GM23338 (cell line): ENCODE results near the gene LYRM7.

Experiments
- CREB1 ChIP-seq: fragments of 250-450 bp; sonication (Bioruptor Pico); IDR thresholded peaks from 2 replicates; pipeline ENCODE4 v1.5.0; 2020; ENCODE audit warnings: low read depth, mild to moderate bottlenecking, moderate library complexity
- EZH2 ChIP-seq: fragments of 200-600 bp; sonication (generic); IDR thresholded peaks from one replicate; pipeline ENCODE4 v1.8.0; 2017; ENCODE audit warnings: antibody characterized with exemption, mild to moderate bottlenecking, low read depth; ENCODE audit not compliant: unreplicated experiment
- EZH2phosphoT487 ChIP-seq: fragments of 200-600 bp; sonication (generic); IDR thresholded peaks from one replicate; pipeline ENCODE4 v1.8.1; 2018; ENCODE audit warnings: antibody characterized with exemption; ENCODE audit not compliant: unreplicated experiment
- JUNB ChIP-seq: IDR thresholded peaks from one replicate; pipeline ENCODE4 v1.6.1; 2016; ENCODE audit warnings: antibody characterized with exemption; ENCODE audit not compliant: unreplicated experiment
- NANOG ChIP-seq: IDR thresholded peaks from 2 replicates; pipeline ENCODE4 v1.6.1; 2016; ENCODE audit warnings: antibody characterized with exemption, borderline replicate concordance
- POLR2AphosphoS5 ChIP-seq: IDR thresholded peaks from 2 replicates; pipeline ENCODE4 v1.6.1; 2016; ENCODE audit warnings: antibody characterized with exemption, low read depth
- STAT1 ChIP-seq: IDR thresholded peaks from one replicate; pipeline ENCODE4 v1.6.1; 2016; ENCODE audit warnings: antibody characterized with exemption; ENCODE audit not compliant: unreplicated experiment
- ZNF114 ChIP-seq: fragments of 250-450 bp; sonication (Bioruptor Pico); IDR thresholded peaks from 2 replicates; pipeline ENCODE4 v1.5.0; 2020; ENCODE audit warnings: mild to moderate bottlenecking, moderate library complexity
- ZNF331 ChIP-seq: fragments of 250-450 bp; sonication (Bioruptor Pico); IDR thresholded peaks from 2 replicates; pipeline ENCODE4 v1.5.0; 2020; ENCODE audit warnings: low read depth, mild to moderate bottlenecking, moderate library complexity
- TF ChIP-seq, protein P1 (sequence below): IDR thresholded peaks from one replicate; pipeline ENCODE4 v1.6.1; 2018; ENCODE audit warnings: antibody characterized with exemption; ENCODE audit not compliant: unreplicated experiment
- TF ChIP-seq, protein P2 (sequence below), 2 experiments: fragments of 200-600 bp in 1 of 2; sonication (generic) in 1 of 2; conservative IDR thresholded peaks; 2 replicates each; pipeline versions ENCODE4 v1.5.1 to v1.6.1; 2016 to 2017; ENCODE audit warnings: antibody characterized with exemption in 2 of 2, low read depth in 2 of 2, mild to moderate bottlenecking in 2 of 2, moderate library complexity in 1 of 2
- TF ChIP-seq, protein P3 (sequence below): IDR thresholded peaks from 2 replicates; pipeline ENCODE4 v1.6.1; 2016; ENCODE audit warnings: antibody characterized with exemption
- TF ChIP-seq, protein P4 (sequence below): fragments of 250-450 bp; sonication (Bioruptor Pico); IDR thresholded peaks from 2 replicates; pipeline ENCODE4 v1.5.0; 2020; ENCODE audit warnings: mild to moderate bottlenecking, moderate library complexity

DNA sequence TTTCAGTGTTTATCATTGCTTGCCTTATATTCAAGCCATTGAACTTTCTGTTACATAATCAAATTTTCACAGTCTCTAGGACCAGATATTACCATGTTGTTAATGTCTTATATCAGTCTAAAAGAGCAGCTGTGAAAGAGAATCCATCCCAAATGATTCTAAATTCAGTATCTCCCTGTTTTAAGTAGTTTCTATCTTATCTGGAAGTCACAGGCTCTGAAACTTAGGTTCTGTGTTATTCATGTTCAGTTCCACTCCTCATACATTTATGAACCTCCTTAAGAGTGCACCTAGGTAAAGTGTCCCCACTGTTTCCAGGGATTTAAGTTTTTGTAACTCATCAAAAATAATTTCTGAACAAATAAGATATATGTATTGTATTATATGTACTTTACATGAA lies 9.7 kb downstream of the LYRM7 start:
- TF ChIP-seq, protein P1, sequence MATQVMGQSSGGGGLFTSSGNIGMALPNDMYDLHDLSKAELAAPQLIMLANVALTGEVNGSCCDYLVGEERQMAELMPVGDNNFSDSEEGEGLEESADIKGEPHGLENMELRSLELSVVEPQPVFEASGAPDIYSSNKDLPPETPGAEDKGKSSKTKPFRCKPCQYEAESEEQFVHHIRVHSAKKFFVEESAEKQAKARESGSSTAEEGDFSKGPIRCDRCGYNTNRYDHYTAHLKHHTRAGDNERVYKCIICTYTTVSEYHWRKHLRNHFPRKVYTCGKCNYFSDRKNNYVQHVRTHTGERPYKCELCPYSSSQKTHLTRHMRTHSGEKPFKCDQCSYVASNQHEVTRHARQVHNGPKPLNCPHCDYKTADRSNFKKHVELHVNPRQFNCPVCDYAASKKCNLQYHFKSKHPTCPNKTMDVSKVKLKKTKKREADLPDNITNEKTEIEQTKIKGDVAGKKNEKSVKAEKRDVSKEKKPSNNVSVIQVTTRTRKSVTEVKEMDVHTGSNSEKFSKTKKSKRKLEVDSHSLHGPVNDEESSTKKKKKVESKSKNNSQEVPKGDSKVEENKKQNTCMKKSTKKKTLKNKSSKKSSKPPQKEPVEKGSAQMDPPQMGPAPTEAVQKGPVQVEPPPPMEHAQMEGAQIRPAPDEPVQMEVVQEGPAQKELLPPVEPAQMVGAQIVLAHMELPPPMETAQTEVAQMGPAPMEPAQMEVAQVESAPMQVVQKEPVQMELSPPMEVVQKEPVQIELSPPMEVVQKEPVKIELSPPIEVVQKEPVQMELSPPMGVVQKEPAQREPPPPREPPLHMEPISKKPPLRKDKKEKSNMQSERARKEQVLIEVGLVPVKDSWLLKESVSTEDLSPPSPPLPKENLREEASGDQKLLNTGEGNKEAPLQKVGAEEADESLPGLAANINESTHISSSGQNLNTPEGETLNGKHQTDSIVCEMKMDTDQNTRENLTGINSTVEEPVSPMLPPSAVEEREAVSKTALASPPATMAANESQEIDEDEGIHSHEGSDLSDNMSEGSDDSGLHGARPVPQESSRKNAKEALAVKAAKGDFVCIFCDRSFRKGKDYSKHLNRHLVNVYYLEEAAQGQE: no peak
- TF ChIP-seq, protein P2, sequence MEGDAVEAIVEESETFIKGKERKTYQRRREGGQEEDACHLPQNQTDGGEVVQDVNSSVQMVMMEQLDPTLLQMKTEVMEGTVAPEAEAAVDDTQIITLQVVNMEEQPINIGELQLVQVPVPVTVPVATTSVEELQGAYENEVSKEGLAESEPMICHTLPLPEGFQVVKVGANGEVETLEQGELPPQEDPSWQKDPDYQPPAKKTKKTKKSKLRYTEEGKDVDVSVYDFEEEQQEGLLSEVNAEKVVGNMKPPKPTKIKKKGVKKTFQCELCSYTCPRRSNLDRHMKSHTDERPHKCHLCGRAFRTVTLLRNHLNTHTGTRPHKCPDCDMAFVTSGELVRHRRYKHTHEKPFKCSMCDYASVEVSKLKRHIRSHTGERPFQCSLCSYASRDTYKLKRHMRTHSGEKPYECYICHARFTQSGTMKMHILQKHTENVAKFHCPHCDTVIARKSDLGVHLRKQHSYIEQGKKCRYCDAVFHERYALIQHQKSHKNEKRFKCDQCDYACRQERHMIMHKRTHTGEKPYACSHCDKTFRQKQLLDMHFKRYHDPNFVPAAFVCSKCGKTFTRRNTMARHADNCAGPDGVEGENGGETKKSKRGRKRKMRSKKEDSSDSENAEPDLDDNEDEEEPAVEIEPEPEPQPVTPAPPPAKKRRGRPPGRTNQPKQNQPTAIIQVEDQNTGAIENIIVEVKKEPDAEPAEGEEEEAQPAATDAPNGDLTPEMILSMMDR (conservative IDR thresholded peaks at IDR 0.05; ENCODE audit: low read depth in 2 of 2): no peak
- no peak for TF ChIP-seq CREB1 (CRISPR knock-in tag)
- no peak for TF ChIP-seq EZH2
- TF ChIP-seq POLR2AphosphoS5: no peak
- TF ChIP-seq EZH2phosphoT487: no peak
- TF ChIP-seq ZNF331 (CRISPR knock-in tag): no peak
- TF ChIP-seq, protein P3, sequence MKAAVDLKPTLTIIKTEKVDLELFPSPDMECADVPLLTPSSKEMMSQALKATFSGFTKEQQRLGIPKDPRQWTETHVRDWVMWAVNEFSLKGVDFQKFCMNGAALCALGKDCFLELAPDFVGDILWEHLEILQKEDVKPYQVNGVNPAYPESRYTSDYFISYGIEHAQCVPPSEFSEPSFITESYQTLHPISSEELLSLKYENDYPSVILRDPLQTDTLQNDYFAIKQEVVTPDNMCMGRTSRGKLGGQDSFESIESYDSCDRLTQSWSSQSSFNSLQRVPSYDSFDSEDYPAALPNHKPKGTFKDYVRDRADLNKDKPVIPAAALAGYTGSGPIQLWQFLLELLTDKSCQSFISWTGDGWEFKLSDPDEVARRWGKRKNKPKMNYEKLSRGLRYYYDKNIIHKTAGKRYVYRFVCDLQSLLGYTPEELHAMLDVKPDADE: no peak
- no peak for TF ChIP-seq JUNB
- no peak for TF ChIP-seq NANOG
- TF ChIP-seq STAT1: no peak
- TF ChIP-seq ZNF114: no peak
- TF ChIP-seq, protein P4, sequence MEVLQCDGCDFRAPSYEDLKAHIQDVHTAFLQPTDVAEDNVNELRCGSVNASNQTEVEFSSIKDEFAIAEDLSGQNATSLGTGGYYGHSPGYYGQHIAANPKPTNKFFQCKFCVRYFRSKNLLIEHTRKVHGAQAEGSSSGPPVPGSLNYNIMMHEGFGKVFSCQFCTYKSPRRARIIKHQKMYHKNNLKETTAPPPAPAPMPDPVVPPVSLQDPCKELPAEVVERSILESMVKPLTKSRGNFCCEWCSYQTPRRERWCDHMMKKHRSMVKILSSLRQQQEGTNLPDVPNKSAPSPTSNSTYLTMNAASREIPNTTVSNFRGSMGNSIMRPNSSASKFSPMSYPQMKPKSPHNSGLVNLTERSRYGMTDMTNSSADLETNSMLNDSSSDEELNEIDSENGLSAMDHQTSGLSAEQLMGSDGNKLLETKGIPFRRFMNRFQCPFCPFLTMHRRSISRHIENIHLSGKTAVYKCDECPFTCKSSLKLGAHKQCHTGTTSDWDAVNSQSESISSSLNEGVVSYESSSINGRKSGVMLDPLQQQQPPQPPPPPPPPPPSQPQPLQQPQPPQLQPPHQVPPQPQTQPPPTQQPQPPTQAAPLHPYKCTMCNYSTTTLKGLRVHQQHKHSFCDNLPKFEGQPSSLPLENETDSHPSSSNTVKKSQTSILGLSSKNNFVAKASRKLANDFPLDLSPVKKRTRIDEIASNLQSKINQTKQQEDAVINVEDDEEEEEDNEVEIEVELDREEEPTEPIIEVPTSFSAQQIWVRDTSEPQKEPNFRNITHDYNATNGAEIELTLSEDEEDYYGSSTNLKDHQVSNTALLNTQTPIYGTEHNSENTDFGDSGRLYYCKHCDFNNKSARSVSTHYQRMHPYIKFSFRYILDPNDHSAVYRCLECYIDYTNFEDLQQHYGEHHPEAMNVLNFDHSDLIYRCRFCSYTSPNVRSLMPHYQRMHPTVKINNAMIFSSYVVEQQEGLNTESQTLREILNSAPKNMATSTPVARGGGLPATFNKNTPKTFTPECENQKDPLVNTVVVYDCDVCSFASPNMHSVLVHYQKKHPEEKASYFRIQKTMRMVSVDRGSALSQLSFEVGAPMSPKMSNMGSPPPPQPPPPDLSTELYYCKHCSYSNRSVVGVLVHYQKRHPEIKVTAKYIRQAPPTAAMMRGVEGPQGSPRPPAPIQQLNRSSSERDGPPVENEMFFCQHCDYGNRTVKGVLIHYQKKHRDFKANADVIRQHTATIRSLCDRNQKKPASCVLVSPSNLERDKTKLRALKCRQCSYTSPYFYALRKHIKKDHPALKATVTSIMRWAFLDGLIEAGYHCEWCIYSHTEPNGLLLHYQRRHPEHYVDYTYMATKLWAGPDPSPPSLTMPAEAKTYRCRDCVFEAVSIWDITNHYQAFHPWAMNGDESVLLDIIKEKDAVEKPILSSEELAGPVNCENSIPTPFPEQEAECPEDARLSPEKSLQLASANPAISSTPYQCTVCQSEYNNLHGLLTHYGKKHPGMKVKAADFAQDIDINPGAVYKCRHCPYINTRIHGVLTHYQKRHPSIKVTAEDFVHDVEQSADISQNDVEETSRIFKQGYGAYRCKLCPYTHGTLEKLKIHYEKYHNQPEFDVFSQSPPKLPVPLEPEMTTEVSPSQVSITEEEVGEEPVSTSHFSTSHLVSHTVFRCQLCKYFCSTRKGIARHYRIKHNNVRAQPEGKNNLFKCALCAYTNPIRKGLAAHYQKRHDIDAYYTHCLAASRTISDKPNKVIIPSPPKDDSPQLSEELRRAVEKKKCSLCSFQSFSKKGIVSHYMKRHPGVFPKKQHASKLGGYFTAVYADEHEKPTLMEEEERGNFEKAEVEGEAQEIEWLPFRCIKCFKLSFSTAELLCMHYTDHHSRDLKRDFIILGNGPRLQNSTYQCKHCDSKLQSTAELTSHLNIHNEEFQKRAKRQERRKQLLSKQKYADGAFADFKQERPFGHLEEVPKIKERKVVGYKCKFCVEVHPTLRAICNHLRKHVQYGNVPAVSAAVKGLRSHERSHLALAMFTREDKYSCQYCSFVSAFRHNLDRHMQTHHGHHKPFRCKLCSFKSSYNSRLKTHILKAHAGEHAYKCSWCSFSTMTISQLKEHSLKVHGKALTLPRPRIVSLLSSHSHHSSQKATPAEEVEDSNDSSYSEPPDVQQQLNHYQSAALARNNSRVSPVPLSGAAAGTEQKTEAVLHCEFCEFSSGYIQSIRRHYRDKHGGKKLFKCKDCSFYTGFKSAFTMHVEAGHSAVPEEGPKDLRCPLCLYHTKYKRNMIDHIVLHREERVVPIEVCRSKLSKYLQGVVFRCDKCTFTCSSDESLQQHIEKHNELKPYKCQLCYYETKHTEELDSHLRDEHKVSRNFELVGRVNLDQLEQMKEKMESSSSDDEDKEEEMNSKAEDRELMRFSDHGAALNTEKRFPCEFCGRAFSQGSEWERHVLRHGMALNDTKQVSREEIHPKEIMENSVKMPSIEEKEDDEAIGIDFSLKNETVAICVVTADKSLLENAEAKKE (CRISPR knock-in tag): no peak
